PC-9 (cell line): ENCODE data around the gene MRPL45. TPM values are rescaled to one million over a fixed set of nuclear protein-coding genes. Genes with fewer than 3 reads are reported as not detected.

Source experiments
- BruUV-seq: library from RNA; stranded (reverse); fragments of 400-500 nt; replicated peaks from 2 replicates; lab custom pipeline; 2021; lab: Mats Ljungman, UMichigan
- CTCF ChIA-PET: fragments of 300-600 bp; sonication (Branson Sonifier 250); formaldehyde crosslinking; loops from one replicate; lab custom pipeline; 2022; ENCODE audit warnings: antibody characterized with exemption; lab: Charles Lee
- POLR2A ChIA-PET: fragments of 300-600 bp; sonication (Branson Sonifier 250); formaldehyde crosslinking; loops from one replicate; lab custom pipeline; 2022; ENCODE audit warnings: antibody characterized with exemption; ENCODE audit not compliant: unreplicated experiment; lab: Charles Lee
- DNase-seq, 2 experiments: peaks; one replicate each; pipeline versions ENCODE4 v3.0.0 to v3.0.0-alpha.2; 2015 to 2022; ENCODE audit warnings: mixed read lengths in 1 of 2
- H2AFZ ChIP-seq: fragments of 200-600 bp; sonication (generic); 2 replicates; pipeline ENCODE4 v1.8.1; 2017; ENCODE audit warnings: antibody characterized with exemption
- H3F3A ChIP-seq: fragments of 200-600 bp; sonication (generic); 2 replicates; pipeline ENCODE4 v1.8.1; 2017; ENCODE audit warnings: antibody characterized with exemption, mild to moderate bottlenecking, low read depth; ENCODE audit not compliant: insufficient read depth
- H3K27ac ChIP-seq: fragments of 200-600 bp; sonication (generic); 2 replicates; pipeline ENCODE4 v1.6.1; 2016; ENCODE audit warnings: mixed run types
- H3K27me3 ChIP-seq: fragments of 200-600 bp; sonication (generic); 2 replicates; pipeline ENCODE4 v1.6.1; 2016; ENCODE audit warnings: low read depth, mixed run types; ENCODE audit not compliant: insufficient read depth
- H3K36me3 ChIP-seq: fragments of 200-600 bp; sonication (generic); 2 replicates; pipeline ENCODE4 v1.6.1; 2016; ENCODE audit warnings: low read depth, mixed run types
- H3K4me1 ChIP-seq: fragments of 200-600 bp; sonication (generic); replicated peaks from 2 replicates; pipeline ENCODE4 v1.6.1; 2016; ENCODE audit warnings: mixed run types; ENCODE audit not compliant: insufficient read depth
- H3K4me2 ChIP-seq: fragments of 200-600 bp; sonication (generic); 2 replicates; pipeline ENCODE4 v1.6.1; 2017; ENCODE audit warnings: mixed run types
- H3K4me3 ChIP-seq: fragments of 200-600 bp; sonication (generic); 2 replicates; pipeline ENCODE4 v1.6.1; 2016; ENCODE audit warnings: mixed run types
- H3K79me2 ChIP-seq: fragments of 200-600 bp; sonication (generic); 2 replicates; pipeline ENCODE4 v1.6.1; 2017; ENCODE audit warnings: low read depth, mixed run types
- H3K9me2 ChIP-seq: fragments of 200-600 bp; sonication (generic); 2 replicates; pipeline ENCODE4 v1.8.1; 2017; ENCODE audit warnings: mild to moderate bottlenecking; ENCODE audit not compliant: insufficient read depth
- H3K9me3 ChIP-seq: fragments of 200-600 bp; sonication (generic); 2 replicates; pipeline ENCODE4 v1.8.1; 2016; ENCODE audit warnings: low read depth; ENCODE audit not compliant: insufficient read depth
- H4K20me1 ChIP-seq: fragments of 200-600 bp; sonication (generic); 2 replicates; pipeline ENCODE4 v1.8.1; 2017; ENCODE audit not compliant: insufficient read depth
- EZH2 ChIP-seq: fragments of 200-600 bp; sonication (generic); IDR thresholded peaks from 2 replicates; pipeline ENCODE4 v1.8.0; 2017; ENCODE audit warnings: antibody characterized with exemption, low read depth
- intact Hi-C: fragments of 100-400 bp; cut with micrococcal nuclease; formaldehyde crosslinking; loops from one replicate; pipeline ENCODE4 v1.10.0; 2022; ENCODE audit not compliant: unreplicated experiment
- total RNA-seq: library from RNA; stranded (reverse); gene quantifications from 2 replicates; pipeline ENCODE4 v1.2.3, GENCODE V29; 2021
- TF ChIP-seq, protein P1 (sequence below): fragments of 200-600 bp; sonication (generic); conservative IDR thresholded peaks from 2 replicates; pipeline ENCODE4 v1.6.1; 2017; ENCODE audit warnings: mixed run types, antibody characterized with exemption, mild to moderate bottlenecking, moderate library complexity

The MRPL45 gene
- total RNA-seq, 1 experiment from 2014 or later: 56.2 TPM

DNA sequence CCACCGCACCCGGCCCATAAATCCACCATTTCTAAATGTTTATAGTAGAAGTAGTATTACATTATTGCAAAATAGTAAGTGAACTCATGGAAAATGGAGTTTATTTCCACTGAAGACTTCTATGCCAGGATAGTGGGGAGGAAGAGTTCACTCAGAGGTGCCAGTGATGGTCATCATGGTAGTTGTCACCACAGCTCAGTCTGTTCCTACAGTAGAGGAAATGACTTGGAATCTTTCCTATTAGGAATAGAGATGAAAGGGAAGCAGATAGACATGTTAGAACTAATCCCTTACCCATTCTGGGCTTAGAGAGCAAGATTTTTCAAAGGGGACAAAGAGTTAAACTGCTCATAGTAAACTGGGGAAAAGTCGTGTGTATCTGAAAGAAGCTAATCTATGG lies 20.1 kb downstream of the MRPL45 start:
- no peak overlapping the region for H3K27ac ChIP-seq
- no peaks in the 10 kb centered on the region for H4K20me1 ChIP-seq
- intact Hi-C loops: no loop called here

DNA sequence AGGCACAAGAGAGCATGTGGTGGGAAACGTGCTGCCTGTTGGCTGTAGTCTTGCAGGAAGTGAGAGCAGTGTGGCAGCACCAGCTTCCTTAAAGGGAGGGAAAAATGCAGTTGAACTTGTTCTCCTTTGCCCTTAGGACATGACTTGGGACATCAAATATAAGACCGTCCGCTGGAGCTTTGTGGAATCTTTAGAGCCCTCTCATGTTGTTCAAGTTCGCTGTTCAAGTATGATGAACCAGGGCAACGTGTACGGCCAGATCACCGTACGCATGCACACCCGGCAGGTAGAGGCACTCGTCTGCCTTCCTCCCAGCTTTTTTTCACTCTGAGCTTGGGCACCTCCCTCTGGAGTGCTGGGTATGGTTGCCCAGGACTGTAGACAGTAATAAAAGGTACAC lies 23.5 kb downstream of the MRPL45 start:
- peaks cover 20% of the 10 kb centered on the region for H3F3A ChIP-seq
- H4K20me1 ChIP-seq: no peaks in the 10 kb centered on the region
- no peak for TF ChIP-seq EZH2
- TF ChIP-seq, protein P1, sequence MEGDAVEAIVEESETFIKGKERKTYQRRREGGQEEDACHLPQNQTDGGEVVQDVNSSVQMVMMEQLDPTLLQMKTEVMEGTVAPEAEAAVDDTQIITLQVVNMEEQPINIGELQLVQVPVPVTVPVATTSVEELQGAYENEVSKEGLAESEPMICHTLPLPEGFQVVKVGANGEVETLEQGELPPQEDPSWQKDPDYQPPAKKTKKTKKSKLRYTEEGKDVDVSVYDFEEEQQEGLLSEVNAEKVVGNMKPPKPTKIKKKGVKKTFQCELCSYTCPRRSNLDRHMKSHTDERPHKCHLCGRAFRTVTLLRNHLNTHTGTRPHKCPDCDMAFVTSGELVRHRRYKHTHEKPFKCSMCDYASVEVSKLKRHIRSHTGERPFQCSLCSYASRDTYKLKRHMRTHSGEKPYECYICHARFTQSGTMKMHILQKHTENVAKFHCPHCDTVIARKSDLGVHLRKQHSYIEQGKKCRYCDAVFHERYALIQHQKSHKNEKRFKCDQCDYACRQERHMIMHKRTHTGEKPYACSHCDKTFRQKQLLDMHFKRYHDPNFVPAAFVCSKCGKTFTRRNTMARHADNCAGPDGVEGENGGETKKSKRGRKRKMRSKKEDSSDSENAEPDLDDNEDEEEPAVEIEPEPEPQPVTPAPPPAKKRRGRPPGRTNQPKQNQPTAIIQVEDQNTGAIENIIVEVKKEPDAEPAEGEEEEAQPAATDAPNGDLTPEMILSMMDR: no peak
- no peaks in the 10 kb centered on the region for H3K9me2 ChIP-seq
- peak overlapping the region; percentile 51 for H3K4me2 ChIP-seq
- H3K36me3 ChIP-seq: peaks cover 9% of the 10 kb centered on the region
- no peaks in the 10 kb centered on the region for H3K79me2 ChIP-seq
- intact Hi-C loops: no loop called here
- no peaks in the 10 kb centered on the region for H3K27me3 ChIP-seq
- H3K27ac ChIP-seq: peak overlapping the region; percentile 81
- BruUV-seq: no TSS peak
- POLR2A ChIA-PET: interaction anchor here (0.5 to 0.7 kb wide), 3 partner anchors 9 to 43 kb away, joined by 3 to 5 read pairs (median 3); no protein-coding TSS in a partner anchor
- DNase-seq: peak; percentile 72 to 97
- CTCF ChIA-PET: interaction anchor here (0.6 kb wide), 1 partner anchor 107 kb away, joined by 3 read pairs; no protein-coding TSS in a partner anchor
- no peak overlapping the region for H2AFZ ChIP-seq
- H3K9me3 ChIP-seq: no peaks in the 10 kb centered on the region
- H3K4me1 ChIP-seq: peaks cover 20% of the 10 kb centered on the region
- H3K4me3 ChIP-seq: no peak overlapping the region

More for the DNA sequence above, 20.1 kb downstream of the MRPL45 start:
- Histone ChIP-seq H3K4me1 (peaks cover 20% of the 10 kb centered on the region), H3K36me3 (peaks cover 9% of the 10 kb centered on the region), H3F3A (peaks cover 20% of the 10 kb centered on the region), H3K9me3 (no peaks in the 10 kb centered on the region), H3K9me2 (no peaks in the 10 kb centered on the region), H3K4me2 (no peak overlapping the region), H3K27me3 (no peaks in the 10 kb centered on the region), H2AFZ (no peak overlapping the region), H3K79me2 (no peaks in the 10 kb centered on the region), H3K4me3 (no peak overlapping the region)
- POLR2A ChIA-PET: no interaction called here
- TF ChIP-seq EZH2: no peak
- TF ChIP-seq, protein P1: no peak
- CTCF ChIA-PET: no interaction called here
- no TSS peak for BruUV-seq
- DNase-seq: no peak

DNA sequence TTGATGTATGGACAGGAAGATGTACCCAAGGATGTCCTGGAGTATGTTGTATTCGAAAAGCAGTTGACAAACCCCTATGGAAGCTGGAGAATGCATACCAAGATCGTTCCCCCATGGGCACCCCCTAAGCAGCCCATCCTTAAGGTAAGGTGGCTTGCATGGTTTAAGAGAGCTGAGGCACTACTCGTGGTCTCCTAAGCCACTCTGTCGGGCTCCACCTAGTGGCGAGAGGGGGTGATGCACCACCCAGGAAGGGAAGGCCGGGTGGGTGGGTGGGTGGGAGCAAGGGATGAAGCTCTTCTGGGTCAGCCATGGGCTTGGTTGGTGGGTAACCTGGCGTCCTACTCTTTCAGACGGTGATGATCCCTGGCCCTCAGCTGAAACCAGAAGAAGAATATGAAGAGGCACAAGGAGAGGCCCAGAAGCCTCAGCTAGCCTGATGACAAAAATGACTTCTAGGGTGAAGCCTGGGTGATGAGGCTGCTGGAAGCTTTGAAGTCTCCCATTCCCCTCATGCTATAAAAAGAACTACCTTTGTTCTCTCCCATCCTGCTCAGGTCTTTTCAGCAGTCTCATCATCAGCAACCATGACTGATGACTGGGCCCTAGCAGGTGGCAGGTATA lies 25.3 kb downstream of the MRPL45 start:
- Histone ChIP-seq H3K9me3 (no peaks in the 10 kb centered on the region), H3K9me2 (no peaks in the 10 kb centered on the region), H3K4me1 (peaks cover 20% of the 10 kb centered on the region), H3K27ac (no peak overlapping the region), H3K27me3 (no peaks in the 10 kb centered on the region), H3F3A (peaks cover 20% of the 10 kb centered on the region), H3K36me3 (peaks cover 9% of the 10 kb centered on the region), H2AFZ (no peak overlapping the region), H3K4me3 (no peak overlapping the region), H3K79me2 (no peaks in the 10 kb centered on the region), H4K20me1 (no peaks in the 10 kb centered on the region), H3K4me2 (no peak overlapping the region)
- ChIA-PET CTCF (interaction anchor here (0.5 to 1.0 kb wide), 4 partner anchors 9 to 283 kb away, joined by 3 to 9 read pairs (median 4); no protein-coding TSS in a partner anchor), POLR2A (interaction anchor here (0.5 to 0.7 kb wide), 3 partner anchors 13 to 624 kb away, joined by 3 to 9 read pairs (median 3); no protein-coding TSS in a partner anchor)
- intact Hi-C loops: no loop called here
- TF ChIP-seq, protein P1: peak; percentile 67
- no peak for TF ChIP-seq EZH2
- no TSS peak for BruUV-seq
- peak in 1 of 2 experiments; percentile 49 for DNase-seq
